ENCODE results near the gene FAM168A. TPM values are rescaled to one million over a fixed set of nuclear protein-coding genes. Genes with fewer than 3 reads are reported as not detected.
A peak's percentile ranks its signal among the peaks of the same experiment; 100 is the strongest.

Gene FAM168A
- total RNA-seq, 1 experiment from 2014 or later, result 25.9 TPM

DNA sequence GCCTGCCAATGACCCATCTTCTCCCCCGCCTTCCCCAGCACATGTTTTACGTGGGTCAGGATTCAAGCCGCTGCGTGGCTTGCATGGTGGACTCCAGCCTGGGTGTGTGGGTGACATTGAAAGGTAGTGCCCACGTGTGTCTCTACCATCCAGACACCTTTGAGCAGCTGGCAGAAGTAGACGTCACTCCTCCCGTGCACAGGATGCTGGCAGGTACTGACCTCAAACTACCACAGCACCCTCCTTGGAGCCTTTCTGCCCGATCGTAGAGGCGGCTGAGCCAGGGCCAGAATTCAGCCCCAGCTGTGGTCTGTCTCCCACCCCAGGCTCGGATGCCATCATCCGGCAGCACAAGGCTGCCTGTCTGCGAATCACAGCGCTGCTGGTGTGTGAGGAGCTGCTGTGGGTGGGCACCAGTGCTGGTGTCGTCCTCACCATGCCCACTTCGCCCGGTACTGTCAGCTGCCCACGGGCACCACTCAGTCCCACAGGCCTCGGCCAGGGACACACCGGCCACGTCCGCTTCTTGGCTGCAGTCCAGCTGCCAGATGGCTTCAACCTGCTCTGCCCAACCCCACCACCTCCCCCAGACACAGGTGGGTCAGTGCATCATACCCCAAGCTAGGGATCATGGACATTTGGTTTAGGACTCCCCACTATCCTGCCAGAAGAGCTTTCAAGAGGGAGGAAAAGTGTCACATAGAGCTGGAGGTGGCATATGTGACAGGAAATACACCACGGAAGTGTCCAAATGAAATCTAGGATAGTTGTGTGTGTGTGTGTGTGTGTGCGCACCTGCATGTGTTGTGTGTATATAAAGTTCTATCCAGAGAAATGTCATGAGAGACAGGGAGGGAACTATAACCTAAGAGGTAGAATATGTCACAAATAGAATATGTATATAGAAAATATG is 232.3 kb downstream of the FAM168A start:
- Mint-ChIP-seq H3K27ac (0 out of 2 replicates have a peak overlapping the region, but pooled peaks have one; percentile 33), H3K27me3 (ENCODE audit: low read depth) (peaks cover 7% of the 10 kb centered on the region), H3K36me3 (no peaks in the 10 kb centered on the region), H3K4me1 (peaks cover 7% of the 10 kb centered on the region), H3K4me3 (no peak overlapping the region), H3K9me3 (no peaks in the 10 kb centered on the region)
- ATAC-seq, result no peak
- no peak for TF ChIP-seq OVOL2 (CRISPR knock-in tag; IDR thresholded peaks at IDR 0.05; ENCODE audit: borderline replicate concordance)
- TF ChIP-seq, protein P1, sequence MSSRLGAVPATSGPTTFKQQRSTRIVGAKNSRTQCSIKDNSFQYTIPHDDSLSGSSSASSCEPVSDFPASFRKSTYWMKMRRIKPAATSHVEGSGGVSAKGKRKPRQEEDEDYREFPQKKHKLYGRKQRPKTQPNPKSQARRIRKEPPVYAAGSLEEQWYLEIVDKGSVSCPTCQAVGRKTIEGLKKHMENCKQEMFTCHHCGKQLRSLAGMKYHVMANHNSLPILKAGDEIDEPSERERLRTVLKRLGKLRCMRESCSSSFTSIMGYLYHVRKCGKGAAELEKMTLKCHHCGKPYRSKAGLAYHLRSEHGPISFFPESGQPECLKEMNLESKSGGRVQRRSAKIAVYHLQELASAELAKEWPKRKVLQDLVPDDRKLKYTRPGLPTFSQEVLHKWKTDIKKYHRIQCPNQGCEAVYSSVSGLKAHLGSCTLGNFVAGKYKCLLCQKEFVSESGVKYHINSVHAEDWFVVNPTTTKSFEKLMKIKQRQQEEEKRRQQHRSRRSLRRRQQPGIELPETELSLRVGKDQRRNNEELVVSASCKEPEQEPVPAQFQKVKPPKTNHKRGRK (CRISPR knock-in tag; IDR thresholded peaks at IDR 0.05; ENCODE audit: borderline replicate concordance), result no peak
- TF ChIP-seq ATF1 (CRISPR knock-in tag; IDR thresholded peaks at IDR 0.05), result no peak
- TF ChIP-seq, protein P2, sequence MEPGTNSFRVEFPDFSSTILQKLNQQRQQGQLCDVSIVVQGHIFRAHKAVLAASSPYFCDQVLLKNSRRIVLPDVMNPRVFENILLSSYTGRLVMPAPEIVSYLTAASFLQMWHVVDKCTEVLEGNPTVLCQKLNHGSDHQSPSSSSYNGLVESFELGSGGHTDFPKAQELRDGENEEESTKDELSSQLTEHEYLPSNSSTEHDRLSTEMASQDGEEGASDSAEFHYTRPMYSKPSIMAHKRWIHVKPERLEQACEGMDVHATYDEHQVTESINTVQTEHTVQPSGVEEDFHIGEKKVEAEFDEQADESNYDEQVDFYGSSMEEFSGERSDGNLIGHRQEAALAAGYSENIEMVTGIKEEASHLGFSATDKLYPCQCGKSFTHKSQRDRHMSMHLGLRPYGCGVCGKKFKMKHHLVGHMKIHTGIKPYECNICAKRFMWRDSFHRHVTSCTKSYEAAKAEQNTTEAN (CRISPR knock-in tag; IDR thresholded peaks at IDR 0.05), result no peak
- TF ChIP-seq, protein P3, sequence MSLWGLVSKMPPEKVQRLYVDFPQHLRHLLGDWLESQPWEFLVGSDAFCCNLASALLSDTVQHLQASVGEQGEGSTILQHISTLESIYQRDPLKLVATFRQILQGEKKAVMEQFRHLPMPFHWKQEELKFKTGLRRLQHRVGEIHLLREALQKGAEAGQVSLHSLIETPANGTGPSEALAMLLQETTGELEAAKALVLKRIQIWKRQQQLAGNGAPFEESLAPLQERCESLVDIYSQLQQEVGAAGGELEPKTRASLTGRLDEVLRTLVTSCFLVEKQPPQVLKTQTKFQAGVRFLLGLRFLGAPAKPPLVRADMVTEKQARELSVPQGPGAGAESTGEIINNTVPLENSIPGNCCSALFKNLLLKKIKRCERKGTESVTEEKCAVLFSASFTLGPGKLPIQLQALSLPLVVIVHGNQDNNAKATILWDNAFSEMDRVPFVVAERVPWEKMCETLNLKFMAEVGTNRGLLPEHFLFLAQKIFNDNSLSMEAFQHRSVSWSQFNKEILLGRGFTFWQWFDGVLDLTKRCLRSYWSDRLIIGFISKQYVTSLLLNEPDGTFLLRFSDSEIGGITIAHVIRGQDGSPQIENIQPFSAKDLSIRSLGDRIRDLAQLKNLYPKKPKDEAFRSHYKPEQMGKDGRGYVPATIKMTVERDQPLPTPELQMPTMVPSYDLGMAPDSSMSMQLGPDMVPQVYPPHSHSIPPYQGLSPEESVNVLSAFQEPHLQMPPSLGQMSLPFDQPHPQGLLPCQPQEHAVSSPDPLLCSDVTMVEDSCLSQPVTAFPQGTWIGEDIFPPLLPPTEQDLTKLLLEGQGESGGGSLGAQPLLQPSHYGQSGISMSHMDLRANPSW (CRISPR knock-in tag; conservative IDR thresholded peaks at IDR 0.05; ENCODE audit: low read depth), result no peak
- TF ChIP-seq, protein P4, sequence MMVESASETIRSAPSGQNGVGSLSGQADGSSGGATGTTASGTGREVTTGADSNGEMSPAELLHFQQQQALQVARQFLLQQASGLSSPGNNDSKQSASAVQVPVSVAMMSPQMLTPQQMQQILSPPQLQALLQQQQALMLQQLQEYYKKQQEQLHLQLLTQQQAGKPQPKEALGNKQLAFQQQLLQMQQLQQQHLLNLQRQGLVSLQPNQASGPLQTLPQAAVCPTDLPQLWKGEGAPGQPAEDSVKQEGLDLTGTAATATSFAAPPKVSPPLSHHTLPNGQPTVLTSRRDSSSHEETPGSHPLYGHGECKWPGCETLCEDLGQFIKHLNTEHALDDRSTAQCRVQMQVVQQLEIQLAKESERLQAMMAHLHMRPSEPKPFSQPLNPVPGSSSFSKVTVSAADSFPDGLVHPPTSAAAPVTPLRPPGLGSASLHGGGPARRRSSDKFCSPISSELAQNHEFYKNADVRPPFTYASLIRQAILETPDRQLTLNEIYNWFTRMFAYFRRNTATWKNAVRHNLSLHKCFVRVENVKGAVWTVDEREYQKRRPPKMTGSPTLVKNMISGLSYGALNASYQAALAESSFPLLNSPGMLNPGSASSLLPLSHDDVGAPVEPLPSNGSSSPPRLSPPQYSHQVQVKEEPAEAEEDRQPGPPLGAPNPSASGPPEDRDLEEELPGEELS (CRISPR knock-in tag; IDR thresholded peaks at IDR 0.05), result no peak
- TF ChIP-seq, protein P5, sequence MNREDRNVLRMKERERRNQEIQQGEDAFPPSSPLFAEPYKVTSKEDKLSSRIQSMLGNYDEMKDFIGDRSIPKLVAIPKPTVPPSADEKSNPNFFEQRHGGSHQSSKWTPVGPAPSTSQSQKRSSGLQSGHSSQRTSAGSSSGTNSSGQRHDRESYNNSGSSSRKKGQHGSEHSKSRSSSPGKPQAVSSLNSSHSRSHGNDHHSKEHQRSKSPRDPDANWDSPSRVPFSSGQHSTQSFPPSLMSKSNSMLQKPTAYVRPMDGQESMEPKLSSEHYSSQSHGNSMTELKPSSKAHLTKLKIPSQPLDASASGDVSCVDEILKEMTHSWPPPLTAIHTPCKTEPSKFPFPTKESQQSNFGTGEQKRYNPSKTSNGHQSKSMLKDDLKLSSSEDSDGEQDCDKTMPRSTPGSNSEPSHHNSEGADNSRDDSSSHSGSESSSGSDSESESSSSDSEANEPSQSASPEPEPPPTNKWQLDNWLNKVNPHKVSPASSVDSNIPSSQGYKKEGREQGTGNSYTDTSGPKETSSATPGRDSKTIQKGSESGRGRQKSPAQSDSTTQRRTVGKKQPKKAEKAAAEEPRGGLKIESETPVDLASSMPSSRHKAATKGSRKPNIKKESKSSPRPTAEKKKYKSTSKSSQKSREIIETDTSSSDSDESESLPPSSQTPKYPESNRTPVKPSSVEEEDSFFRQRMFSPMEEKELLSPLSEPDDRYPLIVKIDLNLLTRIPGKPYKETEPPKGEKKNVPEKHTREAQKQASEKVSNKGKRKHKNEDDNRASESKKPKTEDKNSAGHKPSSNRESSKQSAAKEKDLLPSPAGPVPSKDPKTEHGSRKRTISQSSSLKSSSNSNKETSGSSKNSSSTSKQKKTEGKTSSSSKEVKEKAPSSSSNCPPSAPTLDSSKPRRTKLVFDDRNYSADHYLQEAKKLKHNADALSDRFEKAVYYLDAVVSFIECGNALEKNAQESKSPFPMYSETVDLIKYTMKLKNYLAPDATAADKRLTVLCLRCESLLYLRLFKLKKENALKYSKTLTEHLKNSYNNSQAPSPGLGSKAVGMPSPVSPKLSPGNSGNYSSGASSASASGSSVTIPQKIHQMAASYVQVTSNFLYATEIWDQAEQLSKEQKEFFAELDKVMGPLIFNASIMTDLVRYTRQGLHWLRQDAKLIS (CRISPR knock-in tag; IDR thresholded peaks at IDR 0.05; ENCODE audit: borderline replicate concordance), result no peak
- no peak for TF ChIP-seq JAZF1 (CRISPR knock-in tag; IDR thresholded peaks at IDR 0.05)
- ChIA-PET CTCF (interaction anchor here (1.1 to 2.7 kb wide), 4 partner anchors 9 to 289 kb away, joined by 3 to 12 read pairs (median 4); no protein-coding TSS in a partner anchor), POLR2A (no interaction called here)
- no peak for DNase-seq (ENCODE audit: low spot score)

DNA sequence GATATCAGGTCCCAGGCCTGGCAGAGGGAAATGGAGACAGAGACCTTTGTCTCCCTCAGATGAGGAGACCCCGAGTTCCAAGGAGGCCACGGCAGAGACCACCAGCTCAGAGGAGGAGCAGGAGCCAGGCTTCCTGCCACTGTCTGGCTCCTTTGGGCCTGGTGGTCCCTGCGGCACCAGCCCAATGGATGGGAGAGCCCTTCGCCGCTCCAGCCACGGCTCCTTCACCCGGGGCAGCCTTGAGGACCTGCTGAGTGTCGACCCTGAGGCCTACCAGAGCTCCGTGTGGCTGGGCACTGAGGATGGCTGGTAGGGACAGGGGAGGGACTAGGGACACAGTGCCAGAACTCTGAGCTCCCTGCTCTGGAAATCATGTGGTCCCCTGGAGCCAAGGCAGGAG is 234.8 kb downstream of the FAM168A start:
- CTCF ChIA-PET, result interaction anchor here (1.1 to 6.5 kb wide), 12 partner anchors 9 to 298 kb away, joined by 3 to 124 read pairs (median 13); partner anchors contain the start of gene ARHGEF17
- peaks cover 7% of the 10 kb centered on the region for H3K27me3 Mint-ChIP-seq (ENCODE audit: low read depth)
- POLR2A ChIA-PET, result no interaction called here
- H3K36me3 Mint-ChIP-seq, result no peaks in the 10 kb centered on the region
- DNase-seq (ENCODE audit: low spot score) (no peak), ATAC-seq (no peak)
- no peak for TF ChIP-seq PRRX2 (CRISPR knock-in tag; IDR thresholded peaks at IDR 0.05)
- H3K9me3 Mint-ChIP-seq, result no peaks in the 10 kb centered on the region
- no peak overlapping the region for H3K4me3 Mint-ChIP-seq
- no peak overlapping the region for H3K27ac Mint-ChIP-seq
- peaks cover 8% of the 10 kb centered on the region for H3K4me1 Mint-ChIP-seq
